OCI-LY1 (cell line): ENCODE results near the gene EML4.

Experiments
- H2AFZ ChIP-seq: fragments of 200-600 bp; sonication (generic), shearing (Covaris generic); 2 replicates; pipeline ENCODE4 v1.6.0; 2014; ENCODE audit warnings: antibody characterized with exemption, mild to moderate bottlenecking, low read length
- H3F3A ChIP-seq: fragments of 200-600 bp; sonication (generic), shearing (Covaris generic); 2 replicates; pipeline ENCODE4 v1.6.0; 2014; ENCODE audit warnings: mild to moderate bottlenecking, antibody characterized with exemption, low read length, moderate library complexity; ENCODE audit not compliant: insufficient read depth
- H3K27ac ChIP-seq: fragments of 200-600 bp; sonication (generic); 2 replicates; pipeline ENCODE4 v1.5.1; 2014; ENCODE audit warnings: low read length, mixed run types, mild to moderate bottlenecking, low read depth; ENCODE audit not compliant: poor library complexity, severe bottlenecking
- H3K27me3 ChIP-seq: fragments of 200-600 bp; sonication (generic); 2 replicates; pipeline ENCODE4 v1.6.0; 2014; ENCODE audit warnings: antibody characterized with exemption, mild to moderate bottlenecking, low read length, moderate library complexity; ENCODE audit not compliant: insufficient read depth
- H3K36me3 ChIP-seq: fragments of 200-600 bp; sonication (generic); 2 replicates; pipeline ENCODE4 v1.6.1; 2014; ENCODE audit warnings: mild to moderate bottlenecking, antibody characterized with exemption, low read length, moderate library complexity, mixed read lengths; ENCODE audit not compliant: insufficient read depth
- H3K4me1 ChIP-seq: fragments of 200-600 bp; sonication (generic); 2 replicates; pipeline ENCODE4 v1.5.1; 2014; ENCODE audit warnings: mild to moderate bottlenecking, low read length, moderate library complexity; ENCODE audit not compliant: insufficient read depth, severe bottlenecking
- H3K4me2 ChIP-seq: fragments of 200-600 bp; sonication (generic), shearing (Covaris generic); 2 replicates; pipeline ENCODE4 v1.6.1; 2014; ENCODE audit warnings: low read length
- H3K4me3 ChIP-seq: fragments of 200-600 bp; sonication (generic); 2 replicates; pipeline ENCODE4 v1.5.1; 2014; ENCODE audit warnings: low read length, low read depth, mild to moderate bottlenecking, mixed read lengths; ENCODE audit not compliant: poor library complexity, severe bottlenecking
- H3K79me2 ChIP-seq: fragments of 200-600 bp; shearing (Covaris generic); 2 replicates; pipeline ENCODE4 v1.6.1; 2016; ENCODE audit warnings: mixed run types, low read length, mixed read lengths; ENCODE audit not compliant: insufficient read depth
- H3K9ac ChIP-seq: fragments of 200-600 bp; sonication (generic), shearing (Covaris generic); 2 replicates; pipeline ENCODE4 v1.6.1; 2014; ENCODE audit warnings: mild to moderate bottlenecking, low read length, mixed read lengths
- H3K9me2 ChIP-seq: fragments of 200-600 bp; sonication (generic), shearing (Covaris generic); 2 replicates; pipeline ENCODE4 v1.6.1; 2014; ENCODE audit warnings: low read depth, mild to moderate bottlenecking, low read length, mixed read lengths
- H3K9me3 ChIP-seq: fragments of 200-600 bp; shearing (Covaris generic); 2 replicates; pipeline ENCODE4 v1.6.1; 2014; ENCODE audit warnings: low read length, mixed read lengths
- H4K20me1 ChIP-seq: fragments of 200-600 bp; sonication (generic), shearing (Covaris generic); 2 replicates; pipeline ENCODE4 v1.6.0; 2016; ENCODE audit warnings: mild to moderate bottlenecking, low read length; ENCODE audit not compliant: insufficient read depth
- CTCF ChIP-seq: fragments of 200-600 bp; sonication (generic), shearing (Covaris generic); IDR thresholded peaks from 2 replicates; pipeline ENCODE4 v1.5.1; 2017; ENCODE audit warnings: mild to moderate bottlenecking, antibody characterized with exemption, low read length, moderate library complexity, mixed read lengths
- EZH2 ChIP-seq: fragments of 200-600 bp; sonication (generic), shearing (Covaris generic); IDR thresholded peaks from 2 replicates; pipeline ENCODE4 v1.8.0; 2017; ENCODE audit warnings: borderline replicate concordance, mixed run types, mild to moderate bottlenecking, antibody characterized with exemption, low read length, moderate library complexity, mixed read lengths

EML4 gene

GRCh38 chr2:42183775-42184174 is 14.6 kb downstream of the EML4 start:
- H3F3A ChIP-seq: no peaks in the 10 kb centered on the region
- no peaks in the 10 kb centered on the region for H3K27me3 ChIP-seq
- no peaks in the 10 kb centered on the region for H4K20me1 ChIP-seq
- no peak overlapping the region for H3K4me3 ChIP-seq
- no peak overlapping the region for H3K4me2 ChIP-seq
- no peak overlapping the region for H3K9ac ChIP-seq
- H3K36me3 ChIP-seq: no peaks in the 10 kb centered on the region
- no peak for TF ChIP-seq CTCF
- TF ChIP-seq EZH2: no peak
- no peaks in the 10 kb centered on the region for H3K9me2 ChIP-seq
- peaks cover 17% of the 10 kb centered on the region for H3K4me1 ChIP-seq
- 0 out of 2 replicates have a peak, but pooled peaks cover 3% of the 10 kb centered on the region for H3K79me2 ChIP-seq
- no peak overlapping the region for H3K27ac ChIP-seq
- no peaks in the 10 kb centered on the region for H3K9me3 ChIP-seq
- H2AFZ ChIP-seq: no peak overlapping the region

- Histone ChIP-seq H3K9me2 (no peaks in the 10 kb centered on the region), H3K4me3 (no peak overlapping the region), H3K9ac (no peak overlapping the region), H3K36me3 (no peaks in the 10 kb centered on the region), H3K9me3 (no peaks in the 10 kb centered on the region), H3K4me2 (no peak overlapping the region), H4K20me1 (no peaks in the 10 kb centered on the region), H2AFZ (no peak overlapping the region), H3K79me2 (no peaks in the 10 kb centered on the region), H3K27me3 (no peaks in the 10 kb centered on the region), H3F3A (no peaks in the 10 kb centered on the region), H3K4me1 (peaks cover 17% of the 10 kb centered on the region), H3K27ac (no peak overlapping the region)
- TF ChIP-seq EZH2: no peak
Observed at GRCh38 chr2:42184346-42184745, 15.2 kb downstream of the EML4 start.

- Histone ChIP-seq H3K4me1 (peaks cover 17% of the 10 kb centered on the region), H3K27me3 (no peaks in the 10 kb centered on the region), H2AFZ (no peak overlapping the region), H4K20me1 (no peaks in the 10 kb centered on the region), H3K4me2 (no peak overlapping the region), H3F3A (no peaks in the 10 kb centered on the region), H3K27ac (no peak overlapping the region), H3K9me3 (no peaks in the 10 kb centered on the region), H3K36me3 (no peaks in the 10 kb centered on the region), H3K79me2 (no peaks in the 10 kb centered on the region), H3K4me3 (no peak overlapping the region), H3K9me2 (no peaks in the 10 kb centered on the region), H3K9ac (no peak overlapping the region)
- TF ChIP-seq EZH2 (no peak), CTCF (no peak)
Observed at GRCh38 chr2:42185220-42185921, 16.2 kb downstream of the EML4 start.

GRCh38 chr2:42186366-42186765 is 17.2 kb downstream of the EML4 start:
- no peak overlapping the region for H2AFZ ChIP-seq
- H3K4me2 ChIP-seq: no peak overlapping the region
- TF ChIP-seq CTCF: no peak
- no peak for TF ChIP-seq EZH2
- H3F3A ChIP-seq: no peaks in the 10 kb centered on the region
- H3K4me1 ChIP-seq: peaks cover 17% of the 10 kb centered on the region
- H3K9ac ChIP-seq: no peak overlapping the region
- no peak overlapping the region for H3K27ac ChIP-seq
- H3K36me3 ChIP-seq: no peaks in the 10 kb centered on the region
- no peaks in the 10 kb centered on the region for H3K27me3 ChIP-seq
- no peaks in the 10 kb centered on the region for H3K79me2 ChIP-seq
- no peak overlapping the region for H3K4me3 ChIP-seq
- H3K9me3 ChIP-seq: no peaks in the 10 kb centered on the region
- no peaks in the 10 kb centered on the region for H4K20me1 ChIP-seq
- no peaks in the 10 kb centered on the region for H3K9me2 ChIP-seq
